ENCODE results near the gene BMP7.
A peak's percentile ranks its signal among the peaks of the same experiment; 100 is the strongest.

Gene BMP7

GRCh38 chr20:57255183-57255582 is 11.3 kb downstream of the BMP7 start:
- no peak overlapping the region for H3K4ac ChIP-seq (ENCODE audit: low read length)
- H2BK120ac ChIP-seq (ENCODE audit: low read depth, low read length): no peak overlapping the region
- WGBS, 2 donors (ENCODE audit: extremely low coverage in 2 of 2, insufficient read length in 2 of 2, insufficient replicate concordance in 1 of 2): no CpG with 5 or more reads among the region's 1 CpG
- no peak overlapping the region for H2BK15ac ChIP-seq (ENCODE audit: low read length)
- no peak for DNase-seq (ENCODE audit: low spot score)
- no peak overlapping the region for H3K18ac ChIP-seq (ENCODE audit: low read length)
- H3K27me3 ChIP-seq (ENCODE audit: control insufficient read depth in 3 of 3, insufficient read depth in 3 of 3, low read depth in 1 of 3, low read length in 3 of 3): no peaks in the 10 kb centered on the region
- no peak overlapping the region for H3K27ac ChIP-seq (replicated peaks; ENCODE audit: low read length)
- no peak overlapping the region for H2BK12ac ChIP-seq (ENCODE audit: low read length)
- H3K14ac ChIP-seq (ENCODE audit: low read length): no peak overlapping the region
- no peak overlapping the region for H3K9ac ChIP-seq (ENCODE audit: low read depth, low read length, poor library complexity)
- no peak overlapping the region for H3K4me2 ChIP-seq (ENCODE audit: insufficient read depth, low read length, poor library complexity, severe bottlenecking)
- no peak overlapping the region for H3K4me3 ChIP-seq (ENCODE audit: low read length in 2 of 2)
- H4K8ac ChIP-seq (ENCODE audit: low read depth, low read length): no peak overlapping the region
- no peaks in the 10 kb centered on the region for H3K79me1 ChIP-seq (ENCODE audit: low read depth, low read length)
- H3K23ac ChIP-seq (ENCODE audit: low read depth, low read length, poor library complexity): no peak overlapping the region
- H2AFZ ChIP-seq (ENCODE audit: low read length): no peak overlapping the region
- no peaks in the 10 kb centered on the region for H3K9me3 ChIP-seq (replicated peaks in 1 of 2; ENCODE audit: control insufficient read depth in 2 of 2, insufficient read depth in 1 of 2, low read depth in 1 of 2, low read length in 2 of 2)
- H3K4me1 ChIP-seq (ENCODE audit: control insufficient read depth in 2 of 2, insufficient read depth in 1 of 2, low read depth in 1 of 2, low read length in 2 of 2): peaks cover 29 to 53% of the 10 kb centered on the region in 2 donors
- H3K36me3 ChIP-seq (replicated peaks in 1 of 2; ENCODE audit: control insufficient read depth in 2 of 2, insufficient read depth in 2 of 2, low read length in 2 of 2): peaks cover 0 to 12% of the 10 kb centered on the region in 2 donors
- no peak overlapping the region for H4K91ac ChIP-seq (ENCODE audit: low read depth, low read length, poor library complexity)
- no peak overlapping the region for H2AK5ac ChIP-seq (ENCODE audit: low read depth, low read length)
- H2BK5ac ChIP-seq (ENCODE audit: low read length): no peak overlapping the region

- no peak overlapping the region for H3K4me2 ChIP-seq (ENCODE audit: insufficient read depth, low read length, poor library complexity, severe bottlenecking)
- H2BK120ac ChIP-seq (ENCODE audit: low read depth, low read length): no peak overlapping the region
- H3K9me3 ChIP-seq (replicated peaks in 1 of 2; ENCODE audit: control insufficient read depth in 2 of 2, insufficient read depth in 1 of 2, low read depth in 1 of 2, low read length in 2 of 2): peaks cover 1 to 4% of the 10 kb centered on the region in 2 donors
- H3K4ac ChIP-seq (ENCODE audit: low read length): no peak overlapping the region
- no peak overlapping the region for H2BK15ac ChIP-seq (ENCODE audit: low read length)
- no peak overlapping the region for H3K4me3 ChIP-seq (ENCODE audit: low read length in 2 of 2)
- WGBS, 2 donors (ENCODE audit: extremely low coverage in 2 of 2, insufficient read length in 2 of 2, insufficient replicate concordance in 1 of 2): no CpG with 5 or more reads among the region's 8 CpGs
- no peaks in the 10 kb centered on the region for H3K27me3 ChIP-seq (ENCODE audit: control insufficient read depth in 3 of 3, insufficient read depth in 3 of 3, low read depth in 1 of 3, low read length in 3 of 3)
- no peak overlapping the region for H3K9ac ChIP-seq (ENCODE audit: low read depth, low read length, poor library complexity)
- no peak overlapping the region for H2AFZ ChIP-seq (ENCODE audit: low read length)
- H2AK5ac ChIP-seq (ENCODE audit: low read depth, low read length): no peak overlapping the region
- H3K18ac ChIP-seq (ENCODE audit: low read length): no peak overlapping the region
- H3K79me1 ChIP-seq (ENCODE audit: low read depth, low read length): no peaks in the 10 kb centered on the region
- no peak overlapping the region for H3K23ac ChIP-seq (ENCODE audit: low read depth, low read length, poor library complexity)
- H3K36me3 ChIP-seq (replicated peaks in 1 of 2; ENCODE audit: control insufficient read depth in 2 of 2, insufficient read depth in 2 of 2, low read length in 2 of 2): peaks cover 0 to 18% of the 10 kb centered on the region in 2 donors
- H3K4me1 ChIP-seq (ENCODE audit: control insufficient read depth in 2 of 2, insufficient read depth in 1 of 2, low read depth in 1 of 2, low read length in 2 of 2): peaks cover 17 to 29% of the 10 kb centered on the region in 2 donors
- no peak for DNase-seq (ENCODE audit: low spot score)
- no peak overlapping the region for H4K91ac ChIP-seq (ENCODE audit: low read depth, low read length, poor library complexity)
- no peak overlapping the region for H2BK12ac ChIP-seq (ENCODE audit: low read length)
- no peak overlapping the region for H3K14ac ChIP-seq (ENCODE audit: low read length)
- no peak overlapping the region for H3K27ac ChIP-seq (replicated peaks; ENCODE audit: low read length)
- H2BK5ac ChIP-seq (ENCODE audit: low read length): no peak overlapping the region
- H4K8ac ChIP-seq (ENCODE audit: low read depth, low read length): no peak overlapping the region
These were observed 13.8 kb downstream of the BMP7 start for GRCh38 chr20:57252559-57253162.

DNA sequence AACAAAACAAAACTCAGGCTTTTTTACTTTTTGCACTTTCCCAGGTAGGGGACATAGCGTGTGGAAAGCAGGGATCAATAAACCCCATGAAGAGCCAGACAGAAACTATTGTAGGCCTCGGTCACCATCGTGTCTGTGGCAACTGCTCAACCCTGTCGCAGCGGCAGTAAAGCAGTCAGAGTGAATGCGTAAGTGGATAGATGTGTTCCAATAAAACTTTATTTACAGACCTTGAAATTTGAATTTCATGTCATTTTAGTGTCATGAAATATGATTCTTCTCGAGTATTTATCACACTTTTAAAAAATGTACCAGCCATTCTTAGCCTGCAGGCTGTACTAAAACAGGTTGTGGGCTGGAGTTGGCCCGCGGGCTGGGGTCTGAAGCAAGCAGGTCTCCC is 14.5 kb downstream of the BMP7 start:
- Histone ChIP-seq H2AFZ (ENCODE audit: low read length) (no peak overlapping the region), H3K4me3 (ENCODE audit: low read length in 2 of 2) (no peak overlapping the region), H3K18ac (ENCODE audit: low read length) (no peak overlapping the region), H3K36me3 (replicated peaks in 1 of 2; ENCODE audit: control insufficient read depth in 2 of 2, insufficient read depth in 2 of 2, low read length in 2 of 2) (peaks cover 0 to 18% of the 10 kb centered on the region in 2 donors), H2BK5ac (ENCODE audit: low read length) (no peak overlapping the region), H3K27ac (replicated peaks; ENCODE audit: low read length) (no peak overlapping the region), H3K4me2 (ENCODE audit: insufficient read depth, low read length, poor library complexity, severe bottlenecking) (no peak overlapping the region), H3K79me1 (ENCODE audit: low read depth, low read length) (no peaks in the 10 kb centered on the region), H4K91ac (ENCODE audit: low read depth, low read length, poor library complexity) (no peak overlapping the region), H3K23ac (ENCODE audit: low read depth, low read length, poor library complexity) (no peak overlapping the region), H3K4ac (ENCODE audit: low read length) (no peak overlapping the region), H3K27me3 (ENCODE audit: control insufficient read depth in 3 of 3, insufficient read depth in 3 of 3, low read depth in 1 of 3, low read length in 3 of 3) (no peaks in the 10 kb centered on the region), H2BK120ac (ENCODE audit: low read depth, low read length) (no peak overlapping the region), H2BK12ac (ENCODE audit: low read length) (no peak overlapping the region), H4K8ac (ENCODE audit: low read depth, low read length) (no peak overlapping the region), H2BK15ac (ENCODE audit: low read length) (no peak overlapping the region), H3K9ac (ENCODE audit: low read depth, low read length, poor library complexity) (no peak overlapping the region), H3K14ac (ENCODE audit: low read length) (no peak overlapping the region), H3K4me1 (ENCODE audit: control insufficient read depth in 2 of 2, insufficient read depth in 1 of 2, low read depth in 1 of 2, low read length in 2 of 2) (peaks cover 15 to 24% of the 10 kb centered on the region in 2 donors), H3K9me3 (replicated peaks in 1 of 2; ENCODE audit: control insufficient read depth in 2 of 2, insufficient read depth in 1 of 2, low read depth in 1 of 2, low read length in 2 of 2) (peaks cover 4 to 6% of the 10 kb centered on the region in 2 donors), H2AK5ac (ENCODE audit: low read depth, low read length) (no peak overlapping the region)
- DNase-seq (ENCODE audit: low spot score): no peak
- no CpG with 5 or more reads among the region's 9 CpGs for WGBS, 2 donors (ENCODE audit: extremely low coverage in 2 of 2, insufficient read length in 2 of 2, insufficient replicate concordance in 1 of 2)

GRCh38 chr20:57251344-57251743 is 15.1 kb downstream of the BMP7 start:
- Histone ChIP-seq H4K8ac (ENCODE audit: low read depth, low read length) (no peak overlapping the region), H3K9me3 (replicated peaks in 1 of 2; ENCODE audit: control insufficient read depth in 2 of 2, insufficient read depth in 1 of 2, low read depth in 1 of 2, low read length in 2 of 2) (peaks cover 4 to 6% of the 10 kb centered on the region in 2 donors), H3K36me3 (replicated peaks in 1 of 2; ENCODE audit: control insufficient read depth in 2 of 2, insufficient read depth in 2 of 2, low read length in 2 of 2) (peaks cover 0 to 18% of the 10 kb centered on the region in 2 donors), H2BK15ac (ENCODE audit: low read length) (no peak overlapping the region), H2BK5ac (ENCODE audit: low read length) (no peak overlapping the region), H3K4me3 (ENCODE audit: low read length in 2 of 2) (no peak overlapping the region), H2BK120ac (ENCODE audit: low read depth, low read length) (no peak overlapping the region), H3K4ac (ENCODE audit: low read length) (no peak overlapping the region), H3K23ac (ENCODE audit: low read depth, low read length, poor library complexity) (peak overlapping the region; percentile 70), H3K4me1 (ENCODE audit: control insufficient read depth in 2 of 2, insufficient read depth in 1 of 2, low read depth in 1 of 2, low read length in 2 of 2) (peaks cover 15 to 22% of the 10 kb centered on the region in 2 donors), H3K18ac (ENCODE audit: low read length) (no peak overlapping the region), H3K27ac (replicated peaks; ENCODE audit: low read length) (no peak overlapping the region), H4K91ac (ENCODE audit: low read depth, low read length, poor library complexity) (no peak overlapping the region), H3K79me1 (ENCODE audit: low read depth, low read length) (no peaks in the 10 kb centered on the region), H3K9ac (ENCODE audit: low read depth, low read length, poor library complexity) (no peak overlapping the region), H2AK5ac (ENCODE audit: low read depth, low read length) (peak overlapping the region; percentile 65), H3K27me3 (ENCODE audit: control insufficient read depth in 3 of 3, insufficient read depth in 3 of 3, low read depth in 1 of 3, low read length in 3 of 3) (no peaks in the 10 kb centered on the region), H3K4me2 (ENCODE audit: insufficient read depth, low read length, poor library complexity, severe bottlenecking) (no peak overlapping the region), H2BK12ac (ENCODE audit: low read length) (no peak overlapping the region), H2AFZ (ENCODE audit: low read length) (no peak overlapping the region), H3K14ac (ENCODE audit: low read length) (no peak overlapping the region)
- DNase-seq (ENCODE audit: low spot score): no peak
- WGBS, 2 donors (ENCODE audit: extremely low coverage in 2 of 2, insufficient read length in 2 of 2, insufficient replicate concordance in 1 of 2): no CpG with 5 or more reads among the region's 7 CpGs

Data from neuronal stem cell (in vitro differentiated cells).